Measurements from ENCODE around the gene GALNT7.

The GALNT7 gene

DNA sequence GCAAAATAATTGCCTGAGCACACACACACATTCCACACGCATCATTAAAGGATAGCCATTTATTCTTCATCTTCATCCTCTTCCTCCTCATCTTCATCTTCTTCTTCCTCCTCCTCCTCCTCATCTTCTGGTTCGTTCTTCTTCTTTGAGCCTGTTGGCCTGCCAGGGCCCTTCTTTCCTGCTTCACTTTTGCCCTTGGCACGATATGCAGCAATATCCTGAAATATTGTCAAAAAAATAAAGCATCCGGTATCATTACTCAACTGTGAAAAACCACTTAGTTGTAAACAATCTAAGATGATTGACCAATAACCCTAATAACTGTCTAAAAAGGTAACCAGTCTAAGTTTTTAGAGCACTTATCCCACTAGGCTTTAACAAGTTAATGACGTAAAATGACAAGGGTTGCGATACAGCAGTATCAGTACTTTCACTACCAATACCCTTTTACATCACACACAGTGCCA lies 163.4 kb downstream of the GALNT7 start:
- TF ChIP-seq POLR2AphosphoS5 (IDR thresholded peaks at IDR 0.05; ENCODE audit: low read depth, low read length): no peak
- no peak for TF ChIP-seq TAF1 (IDR thresholded peaks at IDR 0.05; ENCODE audit: borderline replicate concordance, insufficient read depth, low read length)
- TF ChIP-seq FOXP2 (optimal IDR thresholded peaks at IDR 0.05; ENCODE audit: borderline replicate concordance, extremely low read depth, extremely low read length, insufficient read depth): no peak
- no peak for TF ChIP-seq SIN3A (IDR thresholded peaks at IDR 0.05; ENCODE audit: borderline replicate concordance, insufficient read depth, low read length)
- TF ChIP-seq, protein P1, sequence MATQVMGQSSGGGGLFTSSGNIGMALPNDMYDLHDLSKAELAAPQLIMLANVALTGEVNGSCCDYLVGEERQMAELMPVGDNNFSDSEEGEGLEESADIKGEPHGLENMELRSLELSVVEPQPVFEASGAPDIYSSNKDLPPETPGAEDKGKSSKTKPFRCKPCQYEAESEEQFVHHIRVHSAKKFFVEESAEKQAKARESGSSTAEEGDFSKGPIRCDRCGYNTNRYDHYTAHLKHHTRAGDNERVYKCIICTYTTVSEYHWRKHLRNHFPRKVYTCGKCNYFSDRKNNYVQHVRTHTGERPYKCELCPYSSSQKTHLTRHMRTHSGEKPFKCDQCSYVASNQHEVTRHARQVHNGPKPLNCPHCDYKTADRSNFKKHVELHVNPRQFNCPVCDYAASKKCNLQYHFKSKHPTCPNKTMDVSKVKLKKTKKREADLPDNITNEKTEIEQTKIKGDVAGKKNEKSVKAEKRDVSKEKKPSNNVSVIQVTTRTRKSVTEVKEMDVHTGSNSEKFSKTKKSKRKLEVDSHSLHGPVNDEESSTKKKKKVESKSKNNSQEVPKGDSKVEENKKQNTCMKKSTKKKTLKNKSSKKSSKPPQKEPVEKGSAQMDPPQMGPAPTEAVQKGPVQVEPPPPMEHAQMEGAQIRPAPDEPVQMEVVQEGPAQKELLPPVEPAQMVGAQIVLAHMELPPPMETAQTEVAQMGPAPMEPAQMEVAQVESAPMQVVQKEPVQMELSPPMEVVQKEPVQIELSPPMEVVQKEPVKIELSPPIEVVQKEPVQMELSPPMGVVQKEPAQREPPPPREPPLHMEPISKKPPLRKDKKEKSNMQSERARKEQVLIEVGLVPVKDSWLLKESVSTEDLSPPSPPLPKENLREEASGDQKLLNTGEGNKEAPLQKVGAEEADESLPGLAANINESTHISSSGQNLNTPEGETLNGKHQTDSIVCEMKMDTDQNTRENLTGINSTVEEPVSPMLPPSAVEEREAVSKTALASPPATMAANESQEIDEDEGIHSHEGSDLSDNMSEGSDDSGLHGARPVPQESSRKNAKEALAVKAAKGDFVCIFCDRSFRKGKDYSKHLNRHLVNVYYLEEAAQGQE (IDR thresholded peaks at IDR 0.05; ENCODE audit: insufficient read depth in 1 of 2, low read depth in 2 of 2, low read length in 2 of 2): no peak

- TF ChIP-seq, protein P1 (IDR thresholded peaks at IDR 0.05; ENCODE audit: insufficient read depth in 1 of 2, low read depth in 2 of 2, low read length in 2 of 2): no peak
- no peak for TF ChIP-seq SIN3A (IDR thresholded peaks at IDR 0.05; ENCODE audit: borderline replicate concordance, insufficient read depth, low read length)
- no peak for TF ChIP-seq FOXP2 (optimal IDR thresholded peaks at IDR 0.05; ENCODE audit: borderline replicate concordance, extremely low read depth, extremely low read length, insufficient read depth)
- no peak for TF ChIP-seq TAF1 (IDR thresholded peaks at IDR 0.05; ENCODE audit: borderline replicate concordance, insufficient read depth, low read length)
- TF ChIP-seq POLR2AphosphoS5 (IDR thresholded peaks at IDR 0.05; ENCODE audit: low read depth, low read length): no peak
Observed at GRCh38 chr4:173332963-173333657, 164.5 kb downstream of the GALNT7 start.

DNA sequence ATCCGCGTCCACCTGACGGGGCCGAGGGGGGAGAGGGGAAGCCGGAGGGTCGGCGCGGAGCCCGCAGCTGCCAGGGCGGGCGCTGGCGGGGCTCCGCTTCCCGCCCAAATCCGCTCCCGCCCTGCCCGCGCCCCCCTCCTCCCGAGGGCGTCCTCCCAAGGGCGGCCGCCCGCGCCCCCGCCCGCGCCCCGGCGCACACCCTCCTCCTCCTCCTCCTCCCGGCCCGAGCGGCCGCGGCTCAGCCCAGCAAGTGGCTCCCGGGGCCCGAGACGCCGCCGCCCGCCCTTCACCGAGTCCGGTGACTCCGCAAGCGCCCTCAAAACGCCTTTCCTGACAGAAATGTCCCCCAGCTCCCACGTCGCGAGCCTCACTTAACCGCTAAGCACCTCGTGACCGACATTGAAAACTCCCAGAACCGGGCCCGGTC lies 165.1 kb downstream of the GALNT7 start:
- no peak for TF ChIP-seq TAF1 (IDR thresholded peaks at IDR 0.05; ENCODE audit: borderline replicate concordance, insufficient read depth, low read length)
- no peak for TF ChIP-seq POLR2AphosphoS5 (IDR thresholded peaks at IDR 0.05; ENCODE audit: low read depth, low read length)
- TF ChIP-seq SIN3A (IDR thresholded peaks at IDR 0.05; ENCODE audit: borderline replicate concordance, insufficient read depth, low read length): no peak
- no peak for TF ChIP-seq FOXP2 (optimal IDR thresholded peaks at IDR 0.05; ENCODE audit: borderline replicate concordance, extremely low read depth, extremely low read length, insufficient read depth)
- TF ChIP-seq, protein P1 (IDR thresholded peaks at IDR 0.05; ENCODE audit: insufficient read depth in 1 of 2, low read depth in 2 of 2, low read length in 2 of 2): no peak

DNA sequence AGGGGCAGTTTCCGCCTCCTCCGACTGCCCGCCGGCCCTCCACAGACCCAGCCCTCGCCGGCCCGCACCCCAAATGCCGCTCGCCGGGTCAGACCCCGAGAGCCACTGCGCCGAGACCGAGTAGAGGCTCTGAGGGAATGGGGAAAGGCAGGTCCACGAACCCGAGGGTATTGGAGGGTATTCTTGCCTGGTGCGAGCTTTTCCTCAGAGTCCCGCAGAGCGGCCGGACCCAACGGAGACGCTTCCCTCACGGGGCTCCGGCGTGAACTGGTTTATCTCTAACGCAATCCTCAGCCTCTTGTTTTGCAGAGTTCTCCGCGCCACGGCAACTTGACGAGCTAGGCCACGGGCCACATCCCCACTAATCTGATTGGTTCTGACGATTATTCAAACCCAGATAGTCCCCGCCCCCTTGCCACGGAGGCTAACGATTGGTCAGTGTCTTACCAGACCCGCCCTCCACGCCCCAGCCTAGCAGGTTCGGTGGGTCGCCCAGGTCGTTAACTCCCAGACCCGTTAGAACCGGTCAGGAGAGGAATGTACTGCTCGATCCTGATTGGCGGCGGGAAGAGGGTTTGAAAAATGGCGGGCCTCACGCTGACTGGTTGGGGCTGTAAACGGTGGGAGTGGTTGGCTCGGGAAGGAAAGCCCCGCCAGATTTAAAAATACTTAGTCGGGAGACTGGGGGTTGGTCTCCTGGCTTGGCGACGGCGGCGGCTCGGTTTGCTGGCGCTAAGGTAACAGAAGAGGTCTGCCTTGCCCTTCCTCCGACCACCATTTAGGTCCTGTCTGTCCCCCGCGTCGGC lies 165.7 kb downstream of the GALNT7 start, which contains the start of gene HMGB2:
HMGB2 (minus strand) TSS at position 274 of the 806 bp plus-strand sequence. CDS start 709 bp downstream, outside the sequence.
- TF ChIP-seq TAF1 (IDR thresholded peaks at IDR 0.05; ENCODE audit: borderline replicate concordance, insufficient read depth, low read length) (peak; percentile 95; the same call in 1 of the 2 replicates), POLR2AphosphoS5 (IDR thresholded peaks at IDR 0.05; ENCODE audit: low read depth, low read length) (peak; percentile 97), SIN3A (IDR thresholded peaks at IDR 0.05; ENCODE audit: borderline replicate concordance, insufficient read depth, low read length) (peak; percentile 76; the same call in 1 of the 2 replicates), FOXP2 (optimal IDR thresholded peaks at IDR 0.05; ENCODE audit: borderline replicate concordance, extremely low read depth, extremely low read length, insufficient read depth) (peak; percentile 35)
- TF ChIP-seq, protein P1 (IDR thresholded peaks at IDR 0.05; ENCODE audit: insufficient read depth in 1 of 2, low read depth in 2 of 2, low read length in 2 of 2): peak; percentile 10 to 23; a peak in 1 of 4 replicates

All from PFSK-1 (cell line).